D721Med (cell line): ENCODE measurements around the gene PCDHGC3.

ENCODE experiments used
- DNase-seq: peaks from one replicate; pipeline ENCODE4 v3.0.0; 2011; ENCODE audit warnings: low spot score; ENCODE audit not compliant: insufficient read length
- FAIRE-seq: peaks from 2 replicates; lab custom pipeline; 2011; peaks lifted over from hg19 to GRCh38; lab: Jason Lieb, UNC
- TF ChIP-seq, protein P1 (sequence below): IDR thresholded peaks from 2 replicates; pipeline ENCODE4 v1.5.1; 2012; ENCODE audit warnings: mild to moderate bottlenecking, control low read depth; ENCODE audit not compliant: insufficient read depth; ENCODE audit errors: missing control alignments

PCDHGC3 gene

GRCh38 chr5:141485321-141486055 lies 9.7 kb downstream of the PCDHGC3 start:
- TF ChIP-seq, protein P1, sequence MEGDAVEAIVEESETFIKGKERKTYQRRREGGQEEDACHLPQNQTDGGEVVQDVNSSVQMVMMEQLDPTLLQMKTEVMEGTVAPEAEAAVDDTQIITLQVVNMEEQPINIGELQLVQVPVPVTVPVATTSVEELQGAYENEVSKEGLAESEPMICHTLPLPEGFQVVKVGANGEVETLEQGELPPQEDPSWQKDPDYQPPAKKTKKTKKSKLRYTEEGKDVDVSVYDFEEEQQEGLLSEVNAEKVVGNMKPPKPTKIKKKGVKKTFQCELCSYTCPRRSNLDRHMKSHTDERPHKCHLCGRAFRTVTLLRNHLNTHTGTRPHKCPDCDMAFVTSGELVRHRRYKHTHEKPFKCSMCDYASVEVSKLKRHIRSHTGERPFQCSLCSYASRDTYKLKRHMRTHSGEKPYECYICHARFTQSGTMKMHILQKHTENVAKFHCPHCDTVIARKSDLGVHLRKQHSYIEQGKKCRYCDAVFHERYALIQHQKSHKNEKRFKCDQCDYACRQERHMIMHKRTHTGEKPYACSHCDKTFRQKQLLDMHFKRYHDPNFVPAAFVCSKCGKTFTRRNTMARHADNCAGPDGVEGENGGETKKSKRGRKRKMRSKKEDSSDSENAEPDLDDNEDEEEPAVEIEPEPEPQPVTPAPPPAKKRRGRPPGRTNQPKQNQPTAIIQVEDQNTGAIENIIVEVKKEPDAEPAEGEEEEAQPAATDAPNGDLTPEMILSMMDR, result no peak
- DNase-seq (peak; percentile 3), FAIRE-seq (no peak)

GRCh38 chr5:141486091-141486490 lies 10.3 kb downstream of the PCDHGC3 start:
- no peak for FAIRE-seq
- TF ChIP-seq, protein P1, result no peak

GRCh38 chr5:141487131-141487530 lies 11.4 kb downstream of the PCDHGC3 start:
- FAIRE-seq, result no peak
- TF ChIP-seq, protein P1, result no peak
- DNase-seq, result no peak

More at GRCh38 chr5:141486091-141486490, 10.3 kb downstream of the PCDHGC3 start:
- DNase-seq, result no peak

DNA sequence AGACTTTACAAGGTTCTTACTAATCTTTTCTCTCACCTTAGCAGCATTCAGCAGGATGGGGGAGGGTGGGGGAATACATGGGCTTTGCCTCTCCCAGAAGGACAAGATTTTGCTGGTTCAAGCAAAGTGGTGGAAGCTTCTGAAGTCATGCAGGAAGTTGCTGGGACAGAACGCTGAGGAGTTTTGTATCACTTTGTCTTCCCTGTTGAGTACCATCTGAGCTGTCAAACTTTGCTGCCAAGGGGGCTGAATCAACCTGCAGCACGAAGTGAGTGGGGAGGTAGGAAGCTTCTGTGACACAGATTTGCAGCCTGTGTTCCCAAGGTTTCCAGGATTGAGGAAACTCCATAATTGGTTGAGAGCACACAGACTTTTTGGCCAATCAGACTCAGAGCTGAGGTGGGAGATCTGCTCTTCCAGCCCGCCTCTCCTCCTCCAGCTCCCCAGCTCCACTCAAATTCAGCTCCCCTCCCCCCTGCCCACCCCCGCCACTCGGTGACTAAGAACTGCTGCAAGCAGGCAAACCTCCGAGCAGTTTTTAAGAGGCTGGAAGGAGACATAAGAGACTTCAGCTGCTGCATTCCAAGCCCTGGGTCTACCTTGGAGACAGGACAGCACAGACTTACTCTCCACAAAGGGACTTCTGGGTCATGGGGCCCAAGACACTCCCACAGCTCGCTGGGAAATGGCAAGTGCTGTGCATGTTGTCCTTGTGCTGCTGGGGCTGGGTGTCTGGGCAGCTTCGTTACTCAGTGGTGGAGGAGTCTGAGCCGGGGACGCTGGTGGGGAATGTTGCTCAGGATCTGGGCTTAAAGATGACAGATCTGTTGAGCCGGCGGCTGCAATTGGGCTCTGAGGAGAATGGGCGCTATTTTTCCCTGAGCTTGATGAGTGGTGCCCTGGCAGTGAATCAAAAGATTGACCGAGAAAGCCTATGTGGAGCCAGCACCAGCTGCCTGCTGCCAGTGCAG lies 13.1 kb downstream of the PCDHGC3 start, which contains the start of gene PCDHGC5:
Gene PCDHGC5, plus strand, starts transcription at position 491 of the 971 bp plus-strand sequence. Its CDS starts 160 bp downstream, at position 651.
- FAIRE-seq, result no peak
- TF ChIP-seq, protein P1, result no peak
- peak; percentile 3 for DNase-seq

GRCh38 chr5:141489841-141490240 lies 14.1 kb downstream of the PCDHGC3 start:
- TF ChIP-seq, protein P1, result no peak
- DNase-seq, result no peak
- no peak for FAIRE-seq

DNA sequence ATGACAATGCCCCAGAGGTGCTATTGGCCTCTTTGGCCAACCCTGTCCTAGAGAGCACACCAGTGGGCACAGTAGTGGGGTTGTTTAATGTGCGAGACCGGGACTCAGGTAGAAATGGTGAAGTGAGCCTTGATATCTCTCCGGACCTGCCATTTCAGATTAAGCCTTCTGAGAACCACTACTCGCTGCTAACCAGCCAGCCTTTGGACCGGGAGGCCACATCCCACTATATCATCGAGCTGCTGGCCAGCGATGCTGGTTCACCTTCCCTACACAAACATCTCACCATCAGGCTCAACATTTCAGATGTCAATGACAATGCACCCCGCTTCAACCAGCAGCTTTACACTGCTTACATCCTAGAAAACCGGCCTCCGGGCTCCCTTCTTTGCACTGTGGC lies 14.5 kb downstream of the PCDHGC3 start:
- FAIRE-seq (no peak), DNase-seq (no peak)
- TF ChIP-seq, protein P1, result no peak
